PC-9 (cell line): ENCODE data around the gene CD300A. TPM values are rescaled to one million over a fixed set of nuclear protein-coding genes. Genes with fewer than 3 reads are reported as not detected.

Experiments
- Bru-seq: library from RNA; stranded (reverse); fragments of 400-500 nt; gene quantifications from one replicate; lab custom pipeline; 2021; lab: Mats Ljungman, UMichigan
- BruChase-seq, 2 experiments: library from RNA; stranded (reverse); fragments of 400-500 nt; gene quantifications; one replicate each; lab custom pipeline; 2021; lab: Mats Ljungman, UMichigan
- BruUV-seq: library from RNA; stranded (reverse); fragments of 400-500 nt; replicated peaks from 2 replicates; lab custom pipeline; 2021; lab: Mats Ljungman, UMichigan
- CTCF ChIA-PET: fragments of 300-600 bp; sonication (Branson Sonifier 250); formaldehyde crosslinking; loops from one replicate; lab custom pipeline; 2022; ENCODE audit warnings: antibody characterized with exemption; lab: Charles Lee
- POLR2A ChIA-PET: fragments of 300-600 bp; sonication (Branson Sonifier 250); formaldehyde crosslinking; loops from one replicate; lab custom pipeline; 2022; ENCODE audit warnings: antibody characterized with exemption; ENCODE audit not compliant: unreplicated experiment; lab: Charles Lee
- DNase-seq, 2 experiments: peaks; one replicate each; pipeline versions ENCODE4 v3.0.0 to v3.0.0-alpha.2; 2015 to 2022; ENCODE audit warnings: mixed read lengths in 1 of 2
- H2AFZ ChIP-seq: fragments of 200-600 bp; sonication (generic); 2 replicates; pipeline ENCODE4 v1.8.1; 2017; ENCODE audit warnings: antibody characterized with exemption
- H3F3A ChIP-seq: fragments of 200-600 bp; sonication (generic); 2 replicates; pipeline ENCODE4 v1.8.1; 2017; ENCODE audit warnings: antibody characterized with exemption, mild to moderate bottlenecking, low read depth; ENCODE audit not compliant: insufficient read depth
- H3K27ac ChIP-seq: fragments of 200-600 bp; sonication (generic); 2 replicates; pipeline ENCODE4 v1.6.1; 2016; ENCODE audit warnings: mixed run types
- H3K27me3 ChIP-seq: fragments of 200-600 bp; sonication (generic); 2 replicates; pipeline ENCODE4 v1.6.1; 2016; ENCODE audit warnings: low read depth, mixed run types; ENCODE audit not compliant: insufficient read depth
- H3K36me3 ChIP-seq: fragments of 200-600 bp; sonication (generic); 2 replicates; pipeline ENCODE4 v1.6.1; 2016; ENCODE audit warnings: low read depth, mixed run types
- H3K4me1 ChIP-seq: fragments of 200-600 bp; sonication (generic); replicated peaks from 2 replicates; pipeline ENCODE4 v1.6.1; 2016; ENCODE audit warnings: mixed run types; ENCODE audit not compliant: insufficient read depth
- H3K4me2 ChIP-seq: fragments of 200-600 bp; sonication (generic); 2 replicates; pipeline ENCODE4 v1.6.1; 2017; ENCODE audit warnings: mixed run types
- H3K4me3 ChIP-seq: fragments of 200-600 bp; sonication (generic); 2 replicates; pipeline ENCODE4 v1.6.1; 2016; ENCODE audit warnings: mixed run types
- H3K79me2 ChIP-seq: fragments of 200-600 bp; sonication (generic); 2 replicates; pipeline ENCODE4 v1.6.1; 2017; ENCODE audit warnings: low read depth, mixed run types
- H3K9me2 ChIP-seq: fragments of 200-600 bp; sonication (generic); 2 replicates; pipeline ENCODE4 v1.8.1; 2017; ENCODE audit warnings: mild to moderate bottlenecking; ENCODE audit not compliant: insufficient read depth
- H3K9me3 ChIP-seq: fragments of 200-600 bp; sonication (generic); 2 replicates; pipeline ENCODE4 v1.8.1; 2016; ENCODE audit warnings: low read depth; ENCODE audit not compliant: insufficient read depth
- H4K20me1 ChIP-seq: fragments of 200-600 bp; sonication (generic); 2 replicates; pipeline ENCODE4 v1.8.1; 2017; ENCODE audit not compliant: insufficient read depth
- EZH2 ChIP-seq: fragments of 200-600 bp; sonication (generic); IDR thresholded peaks from 2 replicates; pipeline ENCODE4 v1.8.0; 2017; ENCODE audit warnings: antibody characterized with exemption, low read depth
- intact Hi-C: fragments of 100-400 bp; cut with micrococcal nuclease; formaldehyde crosslinking; loops from one replicate; pipeline ENCODE4 v1.10.0; 2022; ENCODE audit not compliant: unreplicated experiment
- long read RNA-seq: library from polyadenylated mRNA; stranded (forward); transcript quantifications from one replicate; pipeline ENCODE4 v2.0.0, GENCODE V29; 2022
- total RNA-seq: library from RNA; stranded (reverse); gene quantifications from 2 replicates; pipeline ENCODE4 v1.2.3, GENCODE V29; 2021
- TF ChIP-seq, protein P1 (sequence below): fragments of 200-600 bp; sonication (generic); conservative IDR thresholded peaks from 2 replicates; pipeline ENCODE4 v1.6.1; 2017; ENCODE audit warnings: mixed run types, antibody characterized with exemption, mild to moderate bottlenecking, moderate library complexity

CD300A gene
- not detected in 2 replicates for total RNA-seq
- not detected for Bru-seq, nascent RNA
- BruChase-seq, experiment 1, labeled RNA remaining after a 2-hour chase, result not detected
- not detected for BruChase-seq, experiment 2, labeled RNA remaining after a 6-hour chase
- long read RNA-seq, result 0 reads

DNA sequence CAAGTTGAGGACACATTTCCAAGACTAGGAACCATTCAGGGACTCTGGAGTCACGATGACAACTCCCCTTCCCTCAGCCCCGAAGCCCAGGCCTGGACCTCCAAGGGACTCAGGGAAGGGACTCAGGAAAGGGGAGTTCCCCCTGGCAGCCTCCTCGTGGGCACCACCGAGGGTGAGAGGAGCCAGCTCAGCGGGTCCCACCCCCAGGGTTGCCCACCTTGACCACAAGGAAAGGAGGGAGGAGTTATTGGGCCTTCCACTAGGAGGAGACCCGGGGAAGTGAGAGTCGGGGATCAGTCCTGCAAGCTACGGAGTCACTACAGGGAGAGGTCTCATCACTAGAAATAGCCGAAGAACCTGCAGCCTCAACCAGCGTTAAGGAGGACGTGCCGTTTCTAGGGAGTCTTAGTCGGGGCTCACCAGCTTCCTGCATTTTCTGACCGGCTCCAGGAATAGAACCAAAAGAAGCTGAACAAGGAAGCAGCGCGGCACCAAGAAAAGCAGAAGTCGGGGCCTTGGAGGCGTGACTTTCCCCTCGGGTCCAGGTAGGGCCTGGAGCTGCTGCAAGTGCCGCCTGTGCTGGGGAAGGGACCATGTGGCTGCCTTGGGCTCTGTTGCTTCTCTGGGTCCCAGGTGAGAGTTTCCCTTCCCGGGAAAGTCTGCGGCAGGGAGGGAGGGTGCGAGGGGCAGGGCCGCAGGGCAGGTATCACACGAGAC is at the start of gene CD300A:
Gene CD300A (plus strand): TSS at position 524 of the 717 bp plus-strand sequence. CDS start 70 bp downstream, at position 594.
- no peaks in the 10 kb centered on the region for H3K4me1 ChIP-seq
- H2AFZ ChIP-seq, result no peak within 1 kb of the TSS
- no peaks in the 10 kb centered on the region for H3K9me2 ChIP-seq
- H3K79me2 ChIP-seq, result no peaks in the 10 kb centered on the region
- DNase-seq, result no peak
- CTCF ChIA-PET, result interaction anchor here (0.5 kb wide), 1 partner anchor 108 kb away, joined by 4 read pairs; no protein-coding TSS in a partner anchor
- no peaks in the 10 kb centered on the region; the same call in 1 of the 2 replicates for H3F3A ChIP-seq
- no peak within 1 kb of the TSS for H3K4me2 ChIP-seq
- H3K27ac ChIP-seq, result no peak within 1 kb of the TSS
- POLR2A ChIA-PET, result no interaction called here
- no peaks in the 10 kb centered on the region for H4K20me1 ChIP-seq
- no peak for TF ChIP-seq EZH2
- TF ChIP-seq, protein P1, sequence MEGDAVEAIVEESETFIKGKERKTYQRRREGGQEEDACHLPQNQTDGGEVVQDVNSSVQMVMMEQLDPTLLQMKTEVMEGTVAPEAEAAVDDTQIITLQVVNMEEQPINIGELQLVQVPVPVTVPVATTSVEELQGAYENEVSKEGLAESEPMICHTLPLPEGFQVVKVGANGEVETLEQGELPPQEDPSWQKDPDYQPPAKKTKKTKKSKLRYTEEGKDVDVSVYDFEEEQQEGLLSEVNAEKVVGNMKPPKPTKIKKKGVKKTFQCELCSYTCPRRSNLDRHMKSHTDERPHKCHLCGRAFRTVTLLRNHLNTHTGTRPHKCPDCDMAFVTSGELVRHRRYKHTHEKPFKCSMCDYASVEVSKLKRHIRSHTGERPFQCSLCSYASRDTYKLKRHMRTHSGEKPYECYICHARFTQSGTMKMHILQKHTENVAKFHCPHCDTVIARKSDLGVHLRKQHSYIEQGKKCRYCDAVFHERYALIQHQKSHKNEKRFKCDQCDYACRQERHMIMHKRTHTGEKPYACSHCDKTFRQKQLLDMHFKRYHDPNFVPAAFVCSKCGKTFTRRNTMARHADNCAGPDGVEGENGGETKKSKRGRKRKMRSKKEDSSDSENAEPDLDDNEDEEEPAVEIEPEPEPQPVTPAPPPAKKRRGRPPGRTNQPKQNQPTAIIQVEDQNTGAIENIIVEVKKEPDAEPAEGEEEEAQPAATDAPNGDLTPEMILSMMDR, result no peak
- peaks cover 34% of the 10 kb centered on the region for H3K27me3 ChIP-seq
- no peaks in the 10 kb centered on the region for H3K36me3 ChIP-seq
- no peak within 1 kb of the TSS for H3K4me3 ChIP-seq
- intact Hi-C loops, result no loop called here
- no TSS peak for BruUV-seq
- H3K9me3 ChIP-seq, result no peaks in the 10 kb centered on the region

DNA sequence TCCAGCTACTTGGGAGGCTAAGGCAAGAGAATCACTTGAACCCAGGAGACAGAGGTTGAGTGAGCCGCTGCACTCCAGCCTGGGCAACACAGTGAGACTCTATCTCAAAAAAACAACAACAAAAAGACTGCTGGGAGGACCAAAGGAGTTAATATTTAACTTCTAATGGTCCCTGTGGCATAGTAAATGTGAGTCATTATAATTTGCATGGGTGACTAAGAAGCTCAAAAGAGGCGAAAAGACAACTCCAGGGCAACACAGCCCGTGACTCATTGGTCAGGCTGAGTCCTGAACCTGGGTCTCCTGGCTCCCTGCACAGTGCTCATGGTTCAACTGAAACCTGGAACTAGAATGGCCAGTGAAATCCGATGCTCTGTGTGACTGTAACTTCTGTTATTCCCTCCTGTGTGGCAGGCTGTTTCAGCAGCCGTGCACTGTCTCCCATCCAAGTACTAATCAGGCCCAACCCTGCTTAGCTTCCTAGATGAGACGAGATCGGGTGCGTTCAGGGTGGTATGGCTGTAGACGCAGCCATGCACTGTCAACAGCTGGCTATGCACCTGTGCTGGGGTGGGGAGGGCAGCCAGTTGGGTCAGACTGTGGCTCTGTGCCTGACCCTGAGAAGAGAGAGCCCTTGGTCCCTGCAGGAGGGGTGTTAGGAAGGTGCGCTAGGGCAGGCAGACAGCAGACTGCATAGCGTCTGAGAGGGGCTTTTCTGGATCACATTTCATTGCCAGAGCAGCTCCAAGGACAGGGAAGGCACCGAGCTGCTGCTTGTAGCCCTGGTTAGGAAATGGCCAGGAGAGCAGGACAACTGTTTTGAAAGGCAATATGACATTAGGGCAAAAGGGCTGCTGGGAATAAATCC is 49.0 kb upstream of the CD300A start:
- no peaks in the 10 kb centered on the region for H3K79me2 ChIP-seq
- no peaks in the 10 kb centered on the region for H4K20me1 ChIP-seq
- ChIA-PET POLR2A (interaction anchor here (1.0 kb wide), 1 partner anchor 23 kb away, joined by 5 read pairs; no protein-coding TSS in a partner anchor), CTCF (interaction anchor here (1.3 kb wide), 1 partner anchor 37 kb away, joined by 8 read pairs; no protein-coding TSS in a partner anchor)
- H3K4me3 ChIP-seq, result no peak overlapping the region
- H3K36me3 ChIP-seq, result no peaks in the 10 kb centered on the region
- H3K9me3 ChIP-seq, result no peaks in the 10 kb centered on the region
- peak; percentile 37 to 81 for DNase-seq
- peaks cover 13% of the 10 kb centered on the region for H3K4me1 ChIP-seq
- no peaks in the 10 kb centered on the region for H3K27me3 ChIP-seq
- intact Hi-C loops, result no loop called here
- BruUV-seq, result no TSS peak
- peaks cover 9% of the 10 kb centered on the region; the same call in 1 of the 2 replicates for H3F3A ChIP-seq
- TF ChIP-seq, protein P1, result no peak
- TF ChIP-seq EZH2, result no peak
- no peaks in the 10 kb centered on the region for H3K9me2 ChIP-seq
- no peak overlapping the region for H2AFZ ChIP-seq
- peak overlapping the region; percentile 30; the same call in 1 of the 2 replicates for H3K4me2 ChIP-seq
- no peak overlapping the region for H3K27ac ChIP-seq

DNA sequence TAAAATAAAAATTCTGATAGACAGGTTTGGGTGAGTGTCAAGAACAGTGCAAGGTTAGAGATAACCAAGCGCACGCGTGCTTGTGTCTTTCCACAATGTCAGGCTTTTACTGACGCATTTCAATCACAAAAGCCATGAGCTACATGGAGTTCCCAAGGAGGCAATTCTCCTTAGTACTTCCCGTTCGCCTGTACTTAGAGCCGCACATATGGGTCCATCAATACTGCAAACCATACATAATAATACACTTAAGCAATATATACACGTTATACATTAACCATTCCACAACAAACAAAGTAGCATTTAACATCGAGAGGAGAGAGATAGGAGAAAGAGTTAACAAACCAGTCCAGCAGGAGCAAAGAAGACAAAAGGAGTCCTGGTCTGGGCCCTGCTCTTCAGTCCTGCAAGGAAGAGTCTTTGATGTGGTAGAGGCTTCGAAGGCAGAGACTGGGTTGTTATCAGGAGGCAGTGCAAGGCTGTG is 46.5 kb upstream of the CD300A start:
- no peak overlapping the region for H3K27ac ChIP-seq

More for the DNA sequence above, 46.5 kb upstream of the CD300A start:
- ChIA-PET CTCF (no interaction called here), POLR2A (no interaction called here)
- H3K79me2 ChIP-seq, result no peaks in the 10 kb centered on the region
- H3K36me3 ChIP-seq, result no peaks in the 10 kb centered on the region
- TF ChIP-seq EZH2, result no peak
- TF ChIP-seq, protein P1, result no peak
- H3K9me3 ChIP-seq, result no peaks in the 10 kb centered on the region
- H3K4me2 ChIP-seq, result no peak overlapping the region
- H3K27me3 ChIP-seq, result no peaks in the 10 kb centered on the region
- no TSS peak for BruUV-seq
- peaks cover 9% of the 10 kb centered on the region; the same call in 1 of the 2 replicates for H3F3A ChIP-seq
- intact Hi-C loops, result no loop called here
- peaks cover 13% of the 10 kb centered on the region for H3K4me1 ChIP-seq
- H3K4me3 ChIP-seq, result no peak overlapping the region
- H2AFZ ChIP-seq, result no peak overlapping the region
- H4K20me1 ChIP-seq, result no peaks in the 10 kb centered on the region
- H3K9me2 ChIP-seq, result no peaks in the 10 kb centered on the region
- no peak for DNase-seq
